ENCODE results near the gene SIVA1.

The SIVA1 gene

GRCh38 chr14:104794993-104795780 lies 42.2 kb downstream of the SIVA1 start, which contains the start of gene AKT1:
Gene AKT1 (minus strand): TSS chr14:104795748. CDS start chr14:104792643, 3,105 bp downstream.
- Mint-ChIP-seq H3K27me3 (peaks cover 12% of the 10 kb centered on the region), H3K4me3 (peak within 1 kb of the TSS; percentile 87), H3K9me3 (no peaks in the 10 kb centered on the region), H3K4me1 (ENCODE audit: low read depth) (peaks cover 33% of the 10 kb centered on the region), H3K36me3 (ENCODE audit: low read depth) (peaks cover 3% of the 10 kb centered on the region), H3K27ac (peak within 1 kb of the TSS; percentile 76)

GRCh38 chr14:104795781-104796686 lies 43.1 kb downstream of the SIVA1 start:
- no peaks in the 10 kb centered on the region for H3K9me3 Mint-ChIP-seq
- peak overlapping the region; percentile 76 for H3K27ac Mint-ChIP-seq
- H3K27me3 Mint-ChIP-seq: peaks cover 12% of the 10 kb centered on the region
- H3K4me1 Mint-ChIP-seq (ENCODE audit: low read depth): peaks cover 33% of the 10 kb centered on the region
- H3K4me3 Mint-ChIP-seq: peak overlapping the region; percentile 72
- peaks cover 3% of the 10 kb centered on the region for H3K36me3 Mint-ChIP-seq (ENCODE audit: low read depth)

DNA sequence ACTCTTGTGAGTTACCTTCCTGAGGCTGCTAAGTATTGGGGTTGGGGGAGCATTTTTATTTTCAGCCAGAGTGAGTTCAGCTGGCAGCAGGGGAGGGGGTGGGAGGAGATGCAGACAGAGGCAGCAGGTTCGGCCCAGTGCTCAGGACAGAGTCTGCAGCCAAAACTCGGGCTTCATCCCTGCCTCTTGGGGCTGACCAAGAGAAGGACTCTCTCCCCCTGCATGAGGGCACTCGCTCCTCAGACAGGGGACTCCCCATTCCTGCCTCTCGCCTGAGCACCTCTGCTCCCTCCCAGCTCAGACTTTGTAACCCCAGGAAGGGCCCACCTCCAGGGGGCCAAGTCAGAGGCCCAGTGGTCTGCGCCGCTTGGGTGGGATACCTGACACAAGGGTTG lies 43.7 kb downstream of the SIVA1 start:
- no peak overlapping the region for H3K27ac Mint-ChIP-seq
- peaks cover 12% of the 10 kb centered on the region for H3K27me3 Mint-ChIP-seq
- H3K4me3 Mint-ChIP-seq: peak overlapping the region; percentile 72
- no peaks in the 10 kb centered on the region for H3K9me3 Mint-ChIP-seq
- peaks cover 35% of the 10 kb centered on the region for H3K4me1 Mint-ChIP-seq (ENCODE audit: low read depth)
- peaks cover under 1% of the 10 kb centered on the region for H3K36me3 Mint-ChIP-seq (ENCODE audit: low read depth)

DNA sequence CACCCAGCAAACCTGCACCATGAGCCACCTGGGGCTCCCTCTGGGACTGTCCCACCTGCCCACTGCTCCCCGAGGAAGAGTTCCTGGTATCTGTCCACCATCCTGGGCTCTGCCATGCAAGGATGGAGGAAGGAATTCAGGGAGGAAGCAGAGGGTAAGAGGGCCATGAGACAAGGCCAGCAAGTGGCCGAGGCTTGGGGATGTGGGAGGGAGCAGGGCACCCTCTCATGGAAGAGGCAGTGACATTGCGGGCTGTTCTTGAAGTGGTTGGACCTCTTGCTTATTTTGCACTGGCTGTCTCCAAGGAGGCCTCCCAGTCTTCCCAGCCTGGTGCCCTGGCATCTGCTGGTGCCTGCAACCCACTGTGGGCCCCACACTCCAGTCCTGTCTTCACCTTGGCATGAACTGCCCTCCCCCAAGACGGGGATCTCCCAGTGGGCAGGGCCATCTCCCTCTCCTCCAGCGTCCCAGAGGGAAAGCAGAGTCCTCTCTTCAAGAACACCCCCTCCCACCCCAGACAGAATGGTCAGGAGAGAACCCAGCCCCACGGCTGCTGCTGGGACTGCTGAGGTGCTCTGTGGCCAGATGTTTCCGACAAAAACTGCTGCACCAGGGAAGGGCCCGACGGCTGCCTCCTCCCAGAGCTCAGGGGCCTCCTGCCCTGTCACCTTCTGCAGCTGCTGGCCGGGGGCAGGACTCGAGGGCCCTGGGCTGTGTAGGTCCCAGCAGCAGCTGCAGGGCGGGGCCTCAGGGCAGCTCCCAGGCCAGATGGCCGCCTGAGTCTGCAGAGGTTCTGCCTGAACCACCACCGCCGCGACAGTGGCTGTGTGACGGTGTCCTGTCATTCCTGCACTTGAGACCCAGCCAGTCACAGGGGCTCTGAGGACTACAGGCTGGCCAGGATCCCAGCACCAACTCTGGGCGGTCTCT lies 44.4 kb downstream of the SIVA1 start:
- Mint-ChIP-seq H3K36me3 (ENCODE audit: low read depth) (no peaks in the 10 kb centered on the region), H3K27ac (no peak overlapping the region), H3K4me1 (ENCODE audit: low read depth) (peaks cover 41% of the 10 kb centered on the region), H3K27me3 (peaks cover 12% of the 10 kb centered on the region), H3K9me3 (no peaks in the 10 kb centered on the region), H3K4me3 (no peak overlapping the region)

GRCh38 chr14:104798300-104799243 lies 45.6 kb downstream of the SIVA1 start:
- Mint-ChIP-seq H3K4me1 (ENCODE audit: low read depth) (peaks cover 35% of the 10 kb centered on the region), H3K36me3 (ENCODE audit: low read depth) (no peaks in the 10 kb centered on the region), H3K9me3 (no peaks in the 10 kb centered on the region), H3K27ac (peak overlapping the region; percentile 17), H3K4me3 (no peak overlapping the region), H3K27me3 (peaks cover 12% of the 10 kb centered on the region)

DNA sequence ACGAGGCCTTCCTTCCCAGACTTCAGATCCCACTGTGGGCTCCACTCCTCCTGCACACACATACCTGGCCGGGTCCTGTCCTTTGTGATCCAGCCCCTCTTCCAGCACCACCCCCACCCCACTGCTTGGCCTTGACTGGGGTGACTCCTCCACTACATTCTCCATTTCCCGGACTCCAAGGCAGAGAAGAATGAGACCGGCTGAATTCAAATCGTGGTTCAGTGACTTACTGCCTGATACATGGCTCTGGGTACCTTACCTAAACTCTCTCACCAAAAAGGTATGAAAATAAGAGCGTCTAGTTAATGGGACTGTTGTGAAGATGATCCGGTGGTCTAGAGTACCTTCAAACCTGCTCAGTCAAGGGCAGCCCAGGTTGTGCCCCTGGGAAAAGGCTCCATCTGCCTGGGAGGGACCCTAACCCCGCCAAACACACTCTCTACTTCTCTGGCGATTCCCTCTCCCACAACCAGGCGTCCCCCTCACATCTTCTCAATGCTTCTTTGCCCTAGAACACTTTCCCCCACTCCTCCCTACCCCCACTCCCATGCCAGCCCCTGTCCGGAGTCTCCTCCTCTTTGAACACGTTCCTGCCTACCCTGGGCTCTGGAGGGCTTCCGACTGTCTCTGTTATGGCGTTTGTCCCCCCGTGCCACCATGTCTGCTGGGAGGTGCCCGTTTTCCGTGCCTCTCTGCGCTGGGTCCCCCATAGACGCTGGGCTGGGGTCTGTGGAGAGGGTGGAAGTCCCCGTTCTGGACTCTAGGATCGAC lies 46.5 kb downstream of the SIVA1 start:
- peaks cover 12% of the 10 kb centered on the region for H3K27me3 Mint-ChIP-seq
- no peaks in the 10 kb centered on the region for H3K36me3 Mint-ChIP-seq (ENCODE audit: low read depth)
- peaks cover 27% of the 10 kb centered on the region for H3K4me1 Mint-ChIP-seq (ENCODE audit: low read depth)
- peak overlapping the region; percentile 45 for H3K27ac Mint-ChIP-seq
- H3K9me3 Mint-ChIP-seq: no peaks in the 10 kb centered on the region
- H3K4me3 Mint-ChIP-seq: peak overlapping the region; percentile 56

DNA sequence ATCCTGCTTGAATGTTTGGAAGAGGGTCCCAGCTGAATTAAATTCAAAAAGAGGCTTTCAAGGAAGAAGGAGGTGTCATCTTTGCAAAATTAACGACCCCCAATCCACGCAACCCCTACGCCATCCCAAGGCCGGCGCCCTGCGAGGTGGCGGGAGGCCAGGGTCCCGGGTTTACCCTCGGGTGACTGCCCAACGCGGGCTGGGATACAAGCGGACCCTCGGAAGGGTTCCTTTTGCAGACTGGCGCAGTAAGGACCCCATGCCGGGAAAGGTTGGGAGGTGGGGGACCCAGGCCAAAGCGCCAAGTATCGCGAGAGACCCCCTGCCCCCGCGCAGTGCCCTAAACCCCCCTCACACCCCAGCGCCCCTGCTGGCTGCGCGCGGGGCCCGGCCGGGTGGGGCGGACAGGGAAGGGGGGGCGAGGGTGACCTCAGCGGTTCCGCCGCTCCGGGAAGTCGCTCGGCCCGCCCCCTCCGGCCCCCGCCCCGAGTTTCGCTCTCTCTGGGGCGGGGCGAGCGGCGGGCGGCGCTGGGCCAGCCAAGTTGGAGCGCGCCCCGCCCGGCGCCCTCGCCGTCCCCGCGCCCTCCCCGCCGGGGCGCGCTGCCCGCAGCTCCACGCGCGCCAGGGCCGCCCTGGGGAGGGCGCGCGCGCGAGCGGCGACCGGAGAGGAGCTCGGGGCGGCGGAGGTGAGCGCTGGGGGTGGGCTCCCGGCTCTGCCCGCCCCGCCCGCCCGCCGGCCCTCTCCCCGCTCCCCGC lies 47.2 kb downstream of the SIVA1 start:
- Mint-ChIP-seq H3K27me3 (peaks cover 12% of the 10 kb centered on the region), H3K27ac (peak overlapping the region; percentile 45), H3K4me1 (ENCODE audit: low read depth) (peaks cover 25% of the 10 kb centered on the region), H3K9me3 (no peaks in the 10 kb centered on the region), H3K4me3 (peak overlapping the region; percentile 56), H3K36me3 (ENCODE audit: low read depth) (no peaks in the 10 kb centered on the region)

DNA sequence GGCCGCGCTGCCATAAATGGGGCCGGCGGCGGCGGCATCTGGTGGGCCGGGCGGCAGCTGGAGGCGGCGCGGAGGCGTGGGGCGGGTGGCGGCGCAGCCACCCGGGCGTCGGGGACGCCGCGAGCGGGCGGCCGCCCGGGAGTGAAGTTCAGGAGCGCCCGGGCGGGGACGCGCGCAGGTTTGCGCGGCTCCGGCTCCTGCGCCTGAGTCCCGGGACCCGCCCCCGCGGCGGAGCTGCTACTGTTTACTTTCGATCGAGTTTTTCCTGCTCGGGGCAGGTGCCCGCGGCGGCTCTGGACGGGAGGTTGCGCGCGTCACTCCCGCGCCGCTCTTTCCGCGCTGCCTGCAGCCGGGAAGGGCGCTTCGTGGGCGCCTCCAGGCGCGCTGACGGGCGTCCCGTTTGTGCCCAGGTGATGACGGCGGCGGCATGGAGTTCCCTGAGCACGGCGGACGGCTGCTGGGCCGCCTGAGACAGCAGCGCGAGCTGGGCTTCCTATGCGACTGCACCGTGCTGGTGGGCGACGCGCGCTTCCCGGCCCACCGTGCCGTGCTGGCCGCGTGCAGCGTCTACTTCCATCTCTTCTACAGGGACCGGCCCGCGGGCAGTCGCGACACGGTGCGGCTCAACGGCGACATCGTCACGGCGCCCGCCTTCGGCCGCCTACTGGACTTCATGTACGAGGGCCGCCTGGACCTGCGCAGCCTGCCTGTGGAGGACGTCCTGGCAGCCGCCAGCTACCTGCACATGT lies 48.0 kb downstream of the SIVA1 start, which contains the start of gene ZBTB42:
TSS of gene ZBTB42 (plus strand) at position 331 of the 749 bp plus-strand sequence. CDS start at position 428, 97 bp downstream.
- no peaks in the 10 kb centered on the region for H3K9me3 Mint-ChIP-seq
- peak within 1 kb of the TSS; percentile 77 for H3K4me3 Mint-ChIP-seq
- peaks cover 12% of the 10 kb centered on the region for H3K27me3 Mint-ChIP-seq
- peak within 1 kb of the TSS; percentile 45 for H3K27ac Mint-ChIP-seq
- peaks cover 24% of the 10 kb centered on the region for H3K4me1 Mint-ChIP-seq (ENCODE audit: low read depth)
- H3K36me3 Mint-ChIP-seq (ENCODE audit: low read depth): no peaks in the 10 kb centered on the region

- peak overlapping the region; percentile 77 for H3K4me3 Mint-ChIP-seq
- H3K9me3 Mint-ChIP-seq: no peaks in the 10 kb centered on the region
- no peaks in the 10 kb centered on the region for H3K36me3 Mint-ChIP-seq (ENCODE audit: low read depth)
- H3K27me3 Mint-ChIP-seq: peaks cover 12% of the 10 kb centered on the region
- H3K4me1 Mint-ChIP-seq (ENCODE audit: low read depth): peaks cover 18% of the 10 kb centered on the region
- no peak overlapping the region for H3K27ac Mint-ChIP-seq
These were observed 48.8 kb downstream of the SIVA1 start for GRCh38 chr14:104801520-104802393.

- Mint-ChIP-seq H3K4me3 (peak overlapping the region; percentile 10), H3K4me1 (ENCODE audit: low read depth) (peaks cover 15% of the 10 kb centered on the region), H3K27me3 (peaks cover 12% of the 10 kb centered on the region), H3K36me3 (ENCODE audit: low read depth) (no peaks in the 10 kb centered on the region), H3K27ac (no peak overlapping the region), H3K9me3 (no peaks in the 10 kb centered on the region)
These were observed 49.6 kb downstream of the SIVA1 start for GRCh38 chr14:104802394-104803184.

Data from stimulated activated naive CD8-positive, alpha-beta T cell treated with anti-CD3 and anti-CD28 coated beads, Interleukin-15, Interleukin-2, amounts not matched to agents 100 ng/mL and 50 ng/mL, for 24 hours (primary cell).